ENCODE results near the gene INTS1.

- TF ChIP-seq CTCF (IDR thresholded peaks at IDR 0.05) (no peak), POLR2AphosphoS5 (IDR thresholded peaks at IDR 0.05) (no peak), POLR2A (IDR thresholded peaks at IDR 0.05) (no peak), EP300 (IDR thresholded peaks at IDR 0.05; ENCODE audit: low read depth) (no peak)
Measured at GRCh38 chr7:1539882-1540775, 35.9 kb upstream of the INTS1 start.

Measured in transverse colon (tissue), 4 donors.